ENCODE data around the gene SCEL. TPM values are rescaled to one million over a fixed set of nuclear protein-coding genes. Genes with fewer than 3 reads are reported as not detected.

The SCEL gene
- total and polyA plus RNA-seq, 2 of the 8 experiments (the other 6 are each of a cell fraction or from before 2014, with no cell fraction given), result not detected

GRCh38 chr13:77544355-77544754 is 8.8 kb downstream of the SCEL start:
- H4K8ac ChIP-seq (ENCODE audit: extremely low read depth, insufficient read depth, low read length), result no peak overlapping the region
- no peaks in the 10 kb centered on the region for H3K9me3 ChIP-seq (ENCODE audit: insufficient read depth in 2 of 2, low read depth in 1 of 2, low read length in 1 of 2)
- H3K23me2 ChIP-seq (ENCODE audit: low read depth, low read length), result no peaks in the 10 kb centered on the region
- no peak overlapping the region for H2AK5ac ChIP-seq (ENCODE audit: low read depth, low read length)
- no peaks in the 10 kb centered on the region for H4K20me1 ChIP-seq (replicated peaks in 1 of 2; ENCODE audit: control insufficient read depth in 1 of 2, insufficient read depth in 2 of 2, low read length in 2 of 2)
- no peak overlapping the region for H2AFZ ChIP-seq (ENCODE audit: low read length)
- H3K27ac ChIP-seq (ENCODE audit: low read depth, low read length), result no peak overlapping the region
- POLR2A ChIA-PET (ENCODE audit: partially characterized antibody), result no interaction called here
- DNase-seq (ENCODE audit: low read depth in 1 of 2, low spot score in 2 of 2) (no peak), FAIRE-seq (no peak)
- no peak overlapping the region for H2BK15ac ChIP-seq (ENCODE audit: low read length)
- H2BK20ac ChIP-seq (ENCODE audit: low read length), result no peak overlapping the region
- H3K4me2 ChIP-seq (ENCODE audit: insufficient read depth in 1 of 2, low read depth in 2 of 2, low read length in 2 of 2), result no peak overlapping the region
- no peaks in the 10 kb centered on the region for H3K36me3 ChIP-seq (ENCODE audit: control insufficient read depth in 2 of 4, insufficient read depth in 4 of 4, low read length in 3 of 4)
- no peak overlapping the region for H2BK12ac ChIP-seq (ENCODE audit: low read depth, low read length)
- no peaks in the 10 kb centered on the region for H3K79me1 ChIP-seq (ENCODE audit: low read depth, low read length)
- CTCF ChIA-PET (ENCODE audit: partially characterized antibody), result interaction anchor here (1.0 to 2.1 kb wide), 3 partner anchors 10 to 49 kb away, joined by 3 to 10 read pairs (median 3); no protein-coding TSS in a partner anchor
- H3K18ac ChIP-seq (ENCODE audit: extremely low read depth, low read length), result no peak overlapping the region
- no peaks in the 10 kb centered on the region for H3K79me2 ChIP-seq (ENCODE audit: control insufficient read depth in 1 of 2, insufficient read depth in 2 of 2, low read length in 2 of 2)
- no peak overlapping the region for H4K91ac ChIP-seq (replicated peaks; ENCODE audit: insufficient read length, low read length)
- 92% methylated on average over 1 of the region's 1 CpG; no CpG with 5 or more reads in 1 of the 2 experiments for WGBS, 2 experiments (ENCODE audit: extremely low coverage in 1 of 2, insufficient coverage in 1 of 2, insufficient read length in 1 of 2, insufficient replicate concordance in 2 of 2, low coverage in 1 of 2, low lambda C conversion rate in 2 of 2, missing lambda C conversion rate in 1 of 2)
- no peak overlapping the region for H3K4ac ChIP-seq (replicated peaks; ENCODE audit: insufficient read length, low read depth, low read length)
- H3K4me3 ChIP-seq (ENCODE audit: extremely low read depth in 1 of 4, insufficient read depth in 2 of 4, low read depth in 3 of 4, low read length in 4 of 4), result no peak overlapping the region
- no peak overlapping the region for H3K14ac ChIP-seq (ENCODE audit: insufficient read length)
- H2BK5ac ChIP-seq (ENCODE audit: low read depth, low read length), result no peak overlapping the region
- H2BK120ac ChIP-seq (replicated peaks; ENCODE audit: low read depth, low read length), result no peak overlapping the region
- H3K27me3 ChIP-seq (replicated peaks in 1 of 4; ENCODE audit: control insufficient read depth in 3 of 4, extremely low read depth in 1 of 4, insufficient read depth in 3 of 4, low read length in 3 of 4), result no peaks in the 10 kb centered on the region
- no peak overlapping the region for H3K9ac ChIP-seq (replicated peaks in 1 of 4; ENCODE audit: extremely low read depth in 1 of 4, low read depth in 3 of 4, low read length in 3 of 4)
- H3K4me1 ChIP-seq (replicated peaks in 1 of 4; ENCODE audit: control insufficient read depth in 3 of 4, insufficient read depth in 4 of 4, low read length in 3 of 4), result no peaks in the 10 kb centered on the region
- no peak overlapping the region for H3K23ac ChIP-seq (ENCODE audit: insufficient read length)
- no peak overlapping the region for H4K5ac ChIP-seq (ENCODE audit: insufficient read length, low read depth, low read length)
- no peak overlapping the region for H3K56ac ChIP-seq (replicated peaks; ENCODE audit: insufficient read length, low read depth, low read length)
- TF ChIP-seq TAF1 (IDR thresholded peaks at IDR 0.05; ENCODE audit: low read depth, low read length) (no peak), GTF2F1 (IDR thresholded peaks at IDR 0.05; ENCODE audit: borderline replicate concordance, low read depth, low read length) (no peak), MAFK (IDR thresholded peaks at IDR 0.05; ENCODE audit: low read depth, low read length) (no peak), RNF2 (IDR thresholded peaks at IDR 0.05; ENCODE audit: borderline replicate concordance, low read depth, low read length, missing control alignments, poor library complexity, severe bottlenecking) (no peak), CEBPB (IDR thresholded peaks at IDR 0.05; ENCODE audit: low read depth, low read length) (no peak), TCF12 (IDR thresholded peaks at IDR 0.05; ENCODE audit: low read depth, low read length) (no peak), JUN (IDR thresholded peaks at IDR 0.05; ENCODE audit: low read depth, low read length) (no peak), BCL11A (IDR thresholded peaks at IDR 0.05; ENCODE audit: low read depth in 2 of 2, low read length in 2 of 2) (no peak), RBBP5 (IDR thresholded peaks at IDR 0.05; ENCODE audit: borderline replicate concordance, low read depth, low read length) (no peak), USF2 (IDR thresholded peaks at IDR 0.05; ENCODE audit: low read length) (no peak), ASH2L (IDR thresholded peaks at IDR 0.05; ENCODE audit: low read length) (no peak), EGR1 (IDR thresholded peaks at IDR 0.05; ENCODE audit: borderline replicate concordance, low read depth, low read length) (no peak), ZNF274 (IDR thresholded peaks at IDR 0.05; ENCODE audit: borderline replicate concordance, extremely low read depth, low read length) (no peak), CBX8 (IDR thresholded peaks at IDR 0.05; ENCODE audit: borderline replicate concordance, low read depth, low read length) (no peak)
